ENCODE results near the gene MAP3K5. TPM values are rescaled to one million over a fixed set of nuclear protein-coding genes. Genes with fewer than 3 reads are reported as not detected.

The MAP3K5 gene
- total and polyA plus RNA-seq, 4 donors = 7.5 to 28.3 (median 22.8) TPM

DNA sequence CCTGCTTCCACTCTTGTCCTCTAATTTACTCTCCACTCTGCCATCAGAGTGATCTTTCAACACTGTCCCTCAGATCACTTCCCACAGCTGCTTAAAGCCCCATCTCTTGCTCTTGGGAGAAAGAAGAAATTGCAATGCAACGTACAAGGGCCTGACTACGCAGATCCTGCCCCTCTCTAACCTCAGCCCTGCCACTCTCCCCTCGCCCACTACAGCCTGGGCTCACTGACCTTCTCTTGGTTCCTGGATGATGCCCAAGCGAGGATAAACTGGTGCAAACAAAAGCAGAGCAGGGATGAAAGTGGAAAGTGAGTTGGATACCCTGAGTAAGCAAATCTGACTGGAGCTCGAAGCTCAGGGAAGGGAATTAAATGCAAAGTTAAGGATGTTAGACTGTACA is 92.9 kb downstream of the MAP3K5 start:
- no peak overlapping the region for H3K9ac ChIP-seq (ENCODE audit: insufficient read depth in 1 of 2, low read length in 2 of 2)
- H3K4me3 ChIP-seq = no peak overlapping the region
- 82 to 84% methylated on average over 5 of the region's 5 CpGs for WGBS, 2 donors
- H3K27ac ChIP-seq (ENCODE audit: low read depth in 1 of 2, low read length in 1 of 2) = no peak overlapping the region
- H3K27me3 ChIP-seq (ENCODE audit: control insufficient read depth in 3 of 3, insufficient read depth in 3 of 3, low read length in 2 of 3) = no peaks in the 10 kb centered on the region
- no peaks in the 10 kb centered on the region for H3K9me3 ChIP-seq (ENCODE audit: control insufficient read depth in 4 of 4, insufficient read depth in 3 of 4, low read length in 3 of 4)
- no peak for DNase-seq
- TF ChIP-seq, protein P1, sequence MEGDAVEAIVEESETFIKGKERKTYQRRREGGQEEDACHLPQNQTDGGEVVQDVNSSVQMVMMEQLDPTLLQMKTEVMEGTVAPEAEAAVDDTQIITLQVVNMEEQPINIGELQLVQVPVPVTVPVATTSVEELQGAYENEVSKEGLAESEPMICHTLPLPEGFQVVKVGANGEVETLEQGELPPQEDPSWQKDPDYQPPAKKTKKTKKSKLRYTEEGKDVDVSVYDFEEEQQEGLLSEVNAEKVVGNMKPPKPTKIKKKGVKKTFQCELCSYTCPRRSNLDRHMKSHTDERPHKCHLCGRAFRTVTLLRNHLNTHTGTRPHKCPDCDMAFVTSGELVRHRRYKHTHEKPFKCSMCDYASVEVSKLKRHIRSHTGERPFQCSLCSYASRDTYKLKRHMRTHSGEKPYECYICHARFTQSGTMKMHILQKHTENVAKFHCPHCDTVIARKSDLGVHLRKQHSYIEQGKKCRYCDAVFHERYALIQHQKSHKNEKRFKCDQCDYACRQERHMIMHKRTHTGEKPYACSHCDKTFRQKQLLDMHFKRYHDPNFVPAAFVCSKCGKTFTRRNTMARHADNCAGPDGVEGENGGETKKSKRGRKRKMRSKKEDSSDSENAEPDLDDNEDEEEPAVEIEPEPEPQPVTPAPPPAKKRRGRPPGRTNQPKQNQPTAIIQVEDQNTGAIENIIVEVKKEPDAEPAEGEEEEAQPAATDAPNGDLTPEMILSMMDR (IDR thresholded peaks at IDR 0.05; ENCODE audit: control extremely low read depth, extremely low read depth) = no peak
- ATAC-seq (ENCODE audit: insufficient read depth, low FRiP score) = no peak
- H3K4me1 ChIP-seq (ENCODE audit: control insufficient read depth in 5 of 5, insufficient read depth in 5 of 5, low read length in 5 of 5) = no peaks in the 10 kb centered on the region
- no peaks in the 10 kb centered on the region for H3K36me3 ChIP-seq (ENCODE audit: control insufficient read depth in 4 of 4, insufficient read depth in 4 of 4, low read length in 4 of 4)

DNA sequence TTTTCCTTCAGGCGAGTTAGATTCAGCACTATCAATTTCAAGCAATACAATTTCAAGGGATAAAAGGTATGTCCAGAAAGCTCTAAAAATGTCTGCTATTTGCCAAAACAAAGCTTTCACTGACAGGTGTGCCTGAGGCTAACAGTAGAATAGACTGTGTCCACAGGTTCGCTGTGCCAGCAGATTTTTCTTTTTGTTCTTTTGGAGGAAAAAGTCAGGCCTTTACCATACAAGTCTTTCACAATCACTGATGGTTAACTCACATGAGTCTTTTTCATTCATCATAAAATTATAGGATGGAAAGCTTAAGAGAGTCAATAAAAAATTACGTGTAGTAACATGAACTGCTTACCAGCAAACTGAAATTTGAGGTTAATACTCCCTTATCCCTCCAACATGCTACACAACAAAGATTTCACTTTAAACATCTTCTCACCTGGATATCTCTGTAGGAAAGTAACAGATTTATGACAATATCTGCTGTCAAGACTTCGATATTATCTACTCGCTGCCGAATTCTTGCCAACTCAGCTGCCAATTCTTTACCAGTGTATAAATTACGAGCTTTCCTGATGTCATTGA is 95.4 kb downstream of the MAP3K5 start:
- ATAC-seq (ENCODE audit: insufficient read depth, low FRiP score) (no peak), DNase-seq (no peak)
- Histone ChIP-seq H3K4me1 (ENCODE audit: control insufficient read depth in 5 of 5, insufficient read depth in 5 of 5, low read length in 5 of 5) (no peaks in the 10 kb centered on the region), H3K27me3 (ENCODE audit: control insufficient read depth in 3 of 3, insufficient read depth in 3 of 3, low read length in 2 of 3) (no peaks in the 10 kb centered on the region), H3K9ac (ENCODE audit: insufficient read depth in 1 of 2, low read length in 2 of 2) (no peak overlapping the region), H3K4me3 (no peak overlapping the region), H3K9me3 (ENCODE audit: control insufficient read depth in 4 of 4, insufficient read depth in 3 of 4, low read length in 3 of 4) (no peaks in the 10 kb centered on the region), H3K36me3 (ENCODE audit: control insufficient read depth in 4 of 4, insufficient read depth in 4 of 4, low read length in 4 of 4) (no peaks in the 10 kb centered on the region), H3K27ac (ENCODE audit: low read depth in 1 of 2, low read length in 1 of 2) (no peak overlapping the region)
- TF ChIP-seq, protein P1 (IDR thresholded peaks at IDR 0.05; ENCODE audit: control extremely low read depth, extremely low read depth) = no peak
- 89 to 91% methylated on average over 7 of the region's 7 CpGs for WGBS, 2 donors

DNA sequence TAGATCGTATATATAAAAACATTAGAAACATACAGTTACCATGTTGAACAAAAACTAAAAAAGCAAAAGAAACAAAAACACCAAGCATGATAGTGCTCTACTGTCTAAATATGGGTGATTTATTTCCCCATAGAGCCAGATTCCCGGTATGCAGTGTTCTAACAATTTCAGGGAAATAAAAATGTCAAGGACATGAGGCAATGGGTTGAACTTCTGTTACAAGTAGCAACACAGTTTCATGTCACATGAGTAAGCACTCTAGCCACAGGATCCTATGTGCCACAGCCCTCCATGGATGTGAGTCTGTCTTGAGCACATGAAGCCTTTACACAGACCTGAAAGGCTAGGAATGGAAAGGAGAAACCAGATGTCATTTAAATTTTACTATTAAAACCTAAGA is 96.0 kb downstream of the MAP3K5 start:
- ATAC-seq (ENCODE audit: insufficient read depth, low FRiP score) (peak; percentile 83), DNase-seq (peak in 1 of 3 donors; percentile 18)
- Histone ChIP-seq H3K9ac (ENCODE audit: insufficient read depth in 1 of 2, low read length in 2 of 2) (no peak overlapping the region), H3K27me3 (ENCODE audit: control insufficient read depth in 3 of 3, insufficient read depth in 3 of 3, low read length in 2 of 3) (no peaks in the 10 kb centered on the region), H3K27ac (ENCODE audit: low read depth in 1 of 2, low read length in 1 of 2) (no peak overlapping the region), H3K4me1 (ENCODE audit: control insufficient read depth in 5 of 5, insufficient read depth in 5 of 5, low read length in 5 of 5) (no peaks in the 10 kb centered on the region), H3K36me3 (ENCODE audit: control insufficient read depth in 4 of 4, insufficient read depth in 4 of 4, low read length in 4 of 4) (no peaks in the 10 kb centered on the region), H3K9me3 (ENCODE audit: control insufficient read depth in 4 of 4, insufficient read depth in 3 of 4, low read length in 3 of 4) (no peaks in the 10 kb centered on the region), H3K4me3 (no peak overlapping the region)
- 50 to 52% methylated on average over 2 of the region's 2 CpGs for WGBS, 2 donors
- TF ChIP-seq, protein P1 (IDR thresholded peaks at IDR 0.05; ENCODE audit: control extremely low read depth, extremely low read depth) = no peak

DNA sequence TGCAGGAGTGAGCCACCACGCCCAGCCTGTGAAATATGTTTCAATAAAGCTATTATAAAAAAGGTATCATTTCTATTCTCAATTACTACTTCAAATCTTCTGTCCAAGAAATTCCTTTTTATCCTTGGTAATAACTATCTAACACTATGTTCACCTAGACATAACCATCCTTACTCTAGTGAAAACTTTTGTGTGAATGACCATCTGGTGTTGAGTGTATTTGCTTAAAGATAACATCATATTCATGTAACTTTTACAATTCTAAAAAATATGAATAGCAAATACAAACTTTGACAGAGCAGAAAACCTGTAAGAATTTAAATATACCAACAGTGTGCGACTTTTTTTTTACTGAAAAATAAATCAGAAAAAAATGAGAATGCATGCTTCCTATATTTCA is 96.9 kb downstream of the MAP3K5 start:
- TF ChIP-seq, protein P1 (IDR thresholded peaks at IDR 0.05; ENCODE audit: control extremely low read depth, extremely low read depth) = no peak
- no peak overlapping the region for H3K27ac ChIP-seq (ENCODE audit: low read depth in 1 of 2, low read length in 1 of 2)
- H3K4me3 ChIP-seq = no peak overlapping the region
- no peaks in the 10 kb centered on the region for H3K9me3 ChIP-seq (ENCODE audit: control insufficient read depth in 4 of 4, insufficient read depth in 3 of 4, low read length in 3 of 4)
- H3K36me3 ChIP-seq (ENCODE audit: control insufficient read depth in 4 of 4, insufficient read depth in 4 of 4, low read length in 4 of 4) = no peaks in the 10 kb centered on the region
- no peak for DNase-seq
- no peak overlapping the region for H3K9ac ChIP-seq (ENCODE audit: insufficient read depth in 1 of 2, low read length in 2 of 2)
- 93 to 98% methylated on average over 2 of the region's 2 CpGs for WGBS, 2 donors
- H3K4me1 ChIP-seq (ENCODE audit: control insufficient read depth in 5 of 5, insufficient read depth in 5 of 5, low read length in 5 of 5) = no peaks in the 10 kb centered on the region
- ATAC-seq (ENCODE audit: insufficient read depth, low FRiP score) = no peak
- H3K27me3 ChIP-seq (ENCODE audit: control insufficient read depth in 3 of 3, insufficient read depth in 3 of 3, low read length in 2 of 3) = no peaks in the 10 kb centered on the region

Data from lung (tissue), 12 donors.